NCI-H2171 treated with DMSO at 0.1 percent for 48 hours (cell line): ENCODE results near the gene ITCH.
"Not testable (repeated sequence)": the region's sequence is repeated elsewhere in the genome, so short reads cannot be mapped to it uniquely, and the experiment has no call there.

Experiments
- DNase-seq: peaks from one replicate; lab custom pipeline; 2025; lab: John Stamatoyannopoulos, UW

Gene ITCH

DNA sequence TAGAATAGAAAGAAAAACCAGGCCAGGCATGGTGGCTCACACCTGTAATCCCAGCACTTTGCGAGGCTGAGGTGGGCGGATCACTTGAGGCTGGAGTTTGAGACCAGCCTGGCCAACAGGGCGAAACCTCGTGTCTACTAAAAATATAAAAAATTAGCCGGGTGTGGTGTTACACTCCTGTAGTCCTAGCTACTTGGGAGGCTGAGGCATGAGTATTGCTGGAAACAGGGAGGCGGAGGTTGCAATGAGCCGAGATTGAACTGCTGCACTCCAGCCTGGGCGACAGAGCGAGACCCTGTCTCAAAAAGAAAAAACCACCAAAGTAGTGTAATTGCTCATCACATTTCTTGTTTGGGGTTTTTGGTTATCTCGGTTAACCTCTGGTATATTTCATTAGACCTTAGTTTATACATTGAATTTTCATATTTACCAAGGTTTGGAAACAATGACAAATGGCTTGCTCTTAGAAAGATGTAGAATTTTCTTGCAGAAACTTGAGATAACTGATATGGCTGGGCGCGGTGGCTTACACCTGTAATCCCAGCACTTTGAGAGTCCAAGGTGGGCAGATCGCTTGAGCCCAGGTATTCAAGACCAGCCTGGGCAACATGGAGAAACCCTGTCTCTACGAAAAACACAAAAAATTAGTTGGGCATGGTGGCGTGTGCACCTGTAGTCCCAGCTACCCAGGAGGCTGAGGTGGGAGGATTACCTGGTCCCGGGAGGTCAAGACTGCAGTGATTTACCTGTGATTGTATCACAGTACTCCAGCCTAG lies 14.2 kb downstream of the ITCH start:
- DNase-seq = no peak

GRCh38 chr20:34382174-34382573 lies 19.1 kb downstream of the ITCH start:
- no peak for DNase-seq

- DNase-seq = not testable (repeated sequence)
Measured at GRCh38 chr20:34382877-34383455, 19.9 kb downstream of the ITCH start.

DNA sequence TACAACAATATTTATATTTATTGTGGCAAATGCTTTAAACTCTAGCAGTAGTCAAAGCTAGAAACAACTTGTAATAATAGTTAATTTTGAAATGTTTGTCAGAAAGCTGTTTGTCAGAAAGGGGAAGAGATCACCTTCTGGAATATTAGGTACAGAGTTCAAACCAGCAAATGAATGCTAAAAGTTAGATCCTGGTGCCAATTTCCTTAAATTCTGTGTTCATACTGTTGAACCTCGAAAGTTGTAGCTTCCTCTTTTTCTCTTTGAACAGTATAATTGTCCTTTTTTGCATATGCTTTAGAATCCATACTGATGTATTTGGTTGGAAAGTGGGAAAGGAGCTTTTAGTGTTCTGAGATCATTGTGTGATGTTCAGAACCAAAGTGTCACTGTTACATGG lies 22.4 kb downstream of the ITCH start:
- DNase-seq = no peak

DNA sequence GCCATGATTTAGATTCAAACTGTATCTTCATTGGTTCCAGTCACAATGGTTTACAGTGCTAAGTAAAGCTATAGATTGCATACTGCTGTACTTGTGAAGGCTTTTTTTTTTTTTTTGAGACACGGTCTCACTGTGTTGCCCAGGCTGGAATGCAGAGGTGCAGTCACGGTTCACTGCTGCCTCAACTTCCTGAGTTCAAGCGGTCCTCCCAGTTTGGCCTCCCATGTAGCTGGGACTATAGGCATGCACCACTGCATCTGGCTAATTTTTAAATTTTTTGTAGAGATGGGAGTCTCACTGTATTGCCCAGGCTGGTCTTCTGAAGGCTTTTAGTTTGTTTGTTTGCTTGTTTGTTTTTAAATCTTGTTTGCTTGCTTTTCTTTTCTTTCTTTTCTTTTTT lies 24.9 kb downstream of the ITCH start:
- DNase-seq = no peak

DNA sequence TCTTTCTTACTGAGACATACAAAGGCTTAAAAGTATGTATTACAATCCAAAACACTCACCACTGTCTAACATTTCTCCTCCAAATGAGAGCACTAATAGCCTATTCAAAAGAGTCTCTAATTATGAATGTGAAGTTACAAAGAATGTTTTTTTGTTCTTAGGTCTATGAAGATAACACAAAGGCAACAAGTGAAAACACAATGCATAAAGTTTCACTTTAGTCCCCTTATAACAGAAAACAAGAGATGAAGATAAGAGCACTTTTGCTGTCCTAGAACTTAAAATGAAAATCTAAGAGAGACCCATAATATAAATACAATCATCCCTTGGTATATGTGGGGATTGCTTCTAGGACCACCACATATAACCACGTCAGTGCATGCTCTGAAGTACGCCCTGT lies 25.6 kb downstream of the ITCH start:
- no peak for DNase-seq

- no peak for DNase-seq
Measured at GRCh38 chr20:34389206-34389953, 26.3 kb downstream of the ITCH start.

DNA sequence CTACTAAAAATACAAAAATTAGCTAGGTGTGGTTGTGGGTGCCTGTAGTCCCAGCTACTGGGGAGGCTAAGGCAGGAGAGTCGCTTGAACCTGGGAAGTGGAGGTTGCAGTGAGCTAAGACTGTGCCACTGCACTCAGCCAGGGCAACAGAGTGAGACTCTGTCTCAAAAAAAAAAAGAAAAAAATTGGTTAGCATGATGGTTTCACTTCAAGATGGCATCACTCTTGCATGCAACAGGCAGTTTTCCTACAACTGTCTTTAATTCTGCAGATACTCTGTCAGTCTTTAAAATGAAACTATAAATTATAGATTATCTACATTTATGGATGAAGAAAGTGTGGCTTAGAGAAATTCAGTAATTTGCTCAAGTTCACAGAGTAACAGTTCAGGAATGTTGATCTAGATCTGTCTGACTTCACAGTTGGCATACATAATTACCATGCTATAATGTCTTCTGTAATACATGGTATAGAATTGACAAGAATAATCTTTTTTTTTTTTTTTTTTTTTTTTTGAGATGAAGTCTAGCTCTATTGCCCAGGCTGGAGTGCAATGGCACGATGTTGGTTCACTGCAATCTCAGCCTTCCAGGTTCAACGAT lies 27.0 kb downstream of the ITCH start:
- DNase-seq = no peak

DNA sequence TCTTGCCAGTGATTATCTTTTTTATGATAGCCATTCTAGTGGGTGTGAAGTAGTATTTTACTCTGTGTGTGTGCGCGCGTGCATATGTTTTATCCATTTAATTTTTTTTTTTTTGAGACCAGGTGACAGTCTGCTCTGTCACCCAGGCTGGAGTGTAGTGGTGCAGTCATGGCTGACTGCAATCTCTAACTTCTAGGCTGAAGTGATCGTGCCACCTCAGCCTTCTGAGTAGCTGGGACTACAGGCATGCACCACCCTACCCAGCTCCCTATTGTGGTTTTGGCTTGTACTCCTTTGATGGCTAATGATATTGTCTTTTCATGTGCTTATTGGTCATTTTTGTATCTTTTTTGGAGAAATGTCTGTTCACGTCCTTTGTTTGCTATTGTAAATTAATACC lies 33.3 kb downstream of the ITCH start:
- DNase-seq = no peak

GRCh38 chr20:34397096-34397495 lies 34.0 kb downstream of the ITCH start:
- DNase-seq = no peak

DNA sequence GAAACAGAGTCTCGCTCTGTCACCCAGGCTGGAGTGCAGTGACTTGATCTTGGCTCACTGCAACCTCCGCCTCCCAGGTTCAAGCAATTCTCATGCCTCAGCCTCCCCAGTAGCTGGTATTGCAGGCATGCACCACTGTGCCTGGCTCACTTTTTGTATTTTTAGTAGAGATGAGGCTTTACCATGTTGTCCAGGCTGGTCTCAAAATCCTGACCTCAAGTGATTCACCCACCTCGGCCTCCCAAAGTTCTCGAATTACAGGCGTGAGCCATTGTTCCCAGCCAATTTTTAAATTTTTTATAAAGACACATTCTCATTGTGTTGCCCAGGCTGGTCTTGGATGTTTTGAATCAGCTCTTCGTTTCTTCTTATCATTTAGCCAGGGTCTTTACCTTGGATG lies 37.7 kb downstream of the ITCH start:
- not testable (repeated sequence) for DNase-seq

DNA sequence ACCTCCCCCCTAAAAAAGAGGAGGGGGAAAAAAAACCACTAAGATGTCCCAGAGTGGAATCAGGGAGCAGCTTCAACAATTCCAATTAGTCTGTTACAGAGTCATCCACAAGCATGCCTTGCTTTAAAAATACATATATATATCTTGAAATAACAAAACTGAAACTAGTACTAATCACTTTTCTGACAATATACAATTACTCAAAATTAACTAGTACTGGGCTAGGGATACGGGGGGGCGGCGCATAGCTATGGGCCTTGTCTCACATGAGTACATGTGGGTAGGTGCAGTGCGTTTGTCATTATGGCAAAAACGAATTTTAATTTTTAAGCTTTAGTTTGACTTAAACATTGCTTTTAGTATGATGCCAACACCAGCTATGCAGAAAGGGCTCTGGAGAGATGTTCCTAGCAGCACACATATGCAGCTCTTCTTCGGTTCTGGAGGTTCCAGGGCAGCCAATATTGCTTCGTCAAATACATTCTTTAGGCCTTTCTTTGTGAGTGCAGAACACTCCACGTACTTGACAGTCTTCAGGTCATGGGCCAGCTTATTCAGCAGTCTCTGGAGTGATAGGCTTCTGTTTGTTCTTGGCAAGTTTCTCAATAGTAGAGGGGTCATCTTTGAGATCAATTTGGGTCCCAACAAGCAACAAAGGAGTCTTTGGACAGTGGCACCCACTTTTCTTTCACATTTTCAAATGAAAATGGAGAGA lies 38.8 kb downstream of the ITCH start:
- DNase-seq = no peak

DNA sequence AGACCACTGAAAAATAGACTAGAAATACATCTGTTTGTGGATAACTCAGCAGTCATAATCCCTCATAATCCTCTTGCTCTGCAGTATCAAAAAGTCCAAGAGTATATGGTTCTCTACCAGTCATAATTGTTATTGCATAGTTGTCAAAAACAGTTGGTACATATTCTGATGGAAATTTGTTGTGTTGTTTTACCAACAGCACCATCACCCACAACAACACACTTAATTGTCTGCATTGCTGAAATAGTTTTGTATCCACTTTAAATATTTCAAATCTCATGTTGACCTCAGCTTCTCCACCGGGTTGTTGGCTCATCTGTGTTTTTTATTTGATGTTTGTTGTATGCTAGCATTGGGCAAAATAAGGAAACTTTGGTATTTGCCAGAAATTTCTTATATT lies 39.4 kb downstream of the ITCH start:
- no peak for DNase-seq

DNA sequence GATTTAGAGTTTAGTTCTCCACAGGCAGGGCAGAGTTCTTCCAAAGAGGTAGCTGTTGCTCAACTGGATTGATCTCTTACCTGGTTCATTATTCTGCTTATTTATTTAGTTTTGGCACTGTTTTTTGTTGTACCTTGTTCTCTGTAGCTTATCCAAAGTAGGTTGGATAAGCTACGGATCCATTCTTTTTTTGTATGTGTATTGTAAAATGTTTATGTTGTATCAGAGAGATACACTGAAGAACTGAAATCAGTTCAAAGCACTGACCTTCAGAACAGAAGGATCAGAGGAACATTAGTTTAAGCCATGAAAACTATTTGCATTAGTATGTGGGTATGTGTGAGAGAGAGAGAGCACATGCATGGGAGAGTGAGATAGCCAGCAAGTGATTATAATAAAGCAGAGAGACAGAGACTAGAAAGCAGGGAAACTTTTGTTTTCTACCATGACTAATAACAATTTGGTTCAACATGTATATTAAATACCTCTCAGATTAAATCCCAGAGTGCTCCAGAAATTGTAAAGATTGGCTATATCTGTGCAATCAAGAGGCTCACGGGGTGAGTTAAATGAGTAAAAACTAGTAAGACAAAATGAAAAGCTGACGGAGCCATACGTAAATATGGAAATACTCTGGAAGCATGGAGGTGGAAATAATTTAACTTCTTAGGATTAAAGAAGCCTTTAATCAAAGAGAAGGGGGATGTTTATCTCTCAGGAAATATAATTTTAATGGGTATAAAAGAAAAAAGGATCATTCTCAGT lies 40.2 kb downstream of the ITCH start:
- no peak for DNase-seq

DNA sequence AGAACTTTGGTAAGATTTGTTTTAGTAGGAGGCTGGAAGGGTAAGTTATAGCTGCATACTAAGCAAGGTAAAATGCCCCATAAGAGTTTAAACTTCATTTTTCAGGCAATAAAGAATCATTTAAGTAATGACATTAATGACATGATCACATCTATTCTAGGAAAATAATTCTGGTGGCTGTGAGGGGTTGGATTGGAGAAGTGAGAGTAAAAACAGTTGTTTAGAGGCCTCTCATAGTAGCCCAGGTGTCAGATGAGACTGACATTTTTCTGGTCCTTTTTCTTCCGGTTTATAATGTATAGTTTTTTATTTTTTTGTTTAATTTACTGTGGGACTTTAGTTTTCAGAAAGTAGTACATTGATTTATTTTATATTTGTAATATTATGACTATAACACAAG lies 40.8 kb downstream of the ITCH start:
- no peak for DNase-seq

GRCh38 chr20:34404803-34405202 lies 41.7 kb downstream of the ITCH start:
- DNase-seq = no peak

DNA sequence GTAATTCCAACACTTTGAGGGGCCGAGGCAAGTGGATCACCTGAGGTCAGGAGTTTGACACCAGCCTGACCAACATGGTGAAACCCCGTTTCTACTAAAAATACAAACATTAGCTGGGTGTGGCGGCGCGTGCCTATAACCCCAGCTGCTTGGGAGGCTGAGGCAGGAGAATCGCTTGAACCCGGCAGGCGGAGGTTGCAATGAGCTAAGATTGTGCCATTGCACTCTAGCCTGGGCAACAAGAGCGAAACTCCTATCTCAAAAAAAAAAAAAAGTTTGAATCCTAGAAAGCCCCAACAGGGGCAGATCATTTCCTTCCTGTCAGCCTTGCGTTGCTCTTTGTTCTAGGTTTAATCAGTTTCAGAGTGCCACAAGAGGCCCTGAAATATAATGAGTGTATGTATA lies 42.2 kb downstream of the ITCH start:
- DNase-seq = not testable (repeated sequence)

DNA sequence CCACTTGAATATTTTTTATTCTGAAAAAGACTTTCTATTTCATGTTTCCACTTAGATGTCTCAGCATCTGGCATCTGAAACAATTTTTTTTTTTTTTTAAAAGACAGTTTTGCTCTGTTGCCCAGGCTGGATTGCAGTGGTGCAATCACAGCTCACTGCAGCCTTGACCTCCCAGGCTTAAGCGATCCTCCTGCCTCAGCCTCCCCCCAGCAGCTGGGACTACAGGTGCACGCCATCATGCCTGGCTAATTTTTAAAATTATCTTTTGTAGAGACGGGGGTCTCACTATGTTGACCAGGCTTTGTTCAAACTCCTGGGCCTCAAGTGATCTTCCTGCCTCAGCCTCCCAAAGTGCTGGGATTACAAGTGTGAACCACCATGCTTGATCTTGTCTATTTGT lies 42.9 kb downstream of the ITCH start:
- DNase-seq = not testable (repeated sequence)

GRCh38 chr20:34407962-34408474 lies 44.9 kb downstream of the ITCH start:
- DNase-seq = no peak

DNA sequence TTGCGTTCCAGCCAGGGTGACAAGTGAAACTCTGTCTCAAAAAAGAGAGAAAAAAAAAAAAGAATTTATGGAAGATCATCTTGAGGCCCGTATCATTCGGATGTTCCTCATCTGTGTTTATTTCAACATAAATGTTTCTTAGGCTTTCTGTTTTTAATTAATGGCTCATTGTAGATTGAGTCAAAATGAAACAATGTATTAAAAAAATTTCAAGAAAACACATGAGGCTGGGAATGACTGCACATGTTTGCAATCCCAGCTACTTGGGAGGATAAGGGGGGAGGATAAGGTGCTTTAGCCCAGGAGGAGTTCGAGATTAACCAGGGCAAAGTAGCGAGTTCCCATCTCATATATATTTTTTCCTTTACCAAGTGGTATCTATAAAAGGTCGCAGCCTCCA lies 47.3 kb downstream of the ITCH start:
- no peak for DNase-seq

DNA sequence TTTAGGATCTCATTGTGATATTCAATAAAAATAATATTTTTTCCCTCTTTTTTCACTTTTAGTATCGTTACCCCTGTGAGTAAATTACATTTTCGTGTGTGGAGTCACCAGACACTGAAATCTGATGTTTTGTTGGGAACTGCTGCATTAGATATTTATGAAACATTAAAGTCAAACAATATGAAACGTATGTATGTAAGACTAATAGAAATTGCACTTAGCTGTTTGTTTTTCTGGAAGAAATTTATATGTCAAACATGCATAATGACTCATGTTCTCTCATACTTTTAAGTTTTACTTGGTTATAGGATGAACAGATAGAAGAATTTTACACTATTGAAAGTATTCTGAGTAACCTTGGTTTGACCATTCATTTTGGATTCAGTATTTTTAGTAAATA lies 49.4 kb downstream of the ITCH start:
- DNase-seq = no peak
